ENCODE measurements around the gene NRXN3.

The NRXN3 gene

GRCh38 chr14:79695307-79695706 is 1525.1 kb downstream of the NRXN3 start:
- no CpG with 5 or more reads among the region's 1 CpG for WGBS (ENCODE audit: insufficient coverage)
- Histone ChIP-seq H3K27ac (ENCODE audit: insufficient read depth in 1 of 2, low read depth in 1 of 2, low read length in 2 of 2, poor library complexity in 1 of 2, severe bottlenecking in 2 of 2) (no peak overlapping the region), H3K4me1 (ENCODE audit: control extremely low read depth in 1 of 4, control insufficient read depth in 4 of 4, insufficient read depth in 4 of 4, low read length in 3 of 4) (no peaks in the 10 kb centered on the region), H3K4me3 (ENCODE audit: control insufficient read depth in 1 of 7, extremely low read depth in 1 of 7, insufficient read depth in 4 of 7, low read depth in 2 of 7, low read length in 6 of 7) (no peak overlapping the region), H3K27me3 (replicated peaks in 2 of 5; ENCODE audit: control insufficient read depth in 4 of 5, insufficient read depth in 5 of 5, low read length in 4 of 5) (no peaks in the 10 kb centered on the region), H3K36me3 (ENCODE audit: control insufficient read depth in 4 of 4, insufficient read depth in 4 of 4, low read length in 3 of 4) (no peaks in the 10 kb centered on the region), H3K9me3 (ENCODE audit: control extremely low read depth in 1 of 5, control insufficient read depth in 4 of 5, insufficient read depth in 2 of 5, low read depth in 1 of 5, low read length in 4 of 5) (no peaks in the 10 kb centered on the region)
- ChIA-PET POLR2A (no interaction called here), CTCF (interaction anchor here (1.4 kb wide), 1 partner anchor 9 kb away, joined by 3 read pairs; no protein-coding TSS in a partner anchor)
- DNase-seq, result no peak

- H3K4me3 ChIP-seq (ENCODE audit: control insufficient read depth in 1 of 7, extremely low read depth in 1 of 7, insufficient read depth in 4 of 7, low read depth in 2 of 7, low read length in 6 of 7), result no peak overlapping the region
- no peak overlapping the region for H3K27ac ChIP-seq (ENCODE audit: insufficient read depth in 1 of 2, low read depth in 1 of 2, low read length in 2 of 2, poor library complexity in 1 of 2, severe bottlenecking in 2 of 2)
- WGBS (ENCODE audit: insufficient coverage), result no CpG with 5 or more reads among the region's 1 CpG
- H3K9me3 ChIP-seq (ENCODE audit: control extremely low read depth in 1 of 5, control insufficient read depth in 4 of 5, insufficient read depth in 2 of 5, low read depth in 1 of 5, low read length in 4 of 5), result no peaks in the 10 kb centered on the region
- no peak for DNase-seq
- CTCF ChIA-PET, result no interaction called here
- no peaks in the 10 kb centered on the region for H3K36me3 ChIP-seq (ENCODE audit: control insufficient read depth in 4 of 4, insufficient read depth in 4 of 4, low read length in 3 of 4)
- H3K27me3 ChIP-seq (replicated peaks in 2 of 5; ENCODE audit: control insufficient read depth in 4 of 5, insufficient read depth in 5 of 5, low read length in 4 of 5), result no peaks in the 10 kb centered on the region
- no peaks in the 10 kb centered on the region for H3K4me1 ChIP-seq (ENCODE audit: control extremely low read depth in 1 of 4, control insufficient read depth in 4 of 4, insufficient read depth in 4 of 4, low read length in 3 of 4)
- POLR2A ChIA-PET, result no interaction called here
Observed at GRCh38 chr14:79698298-79698711, 1528.1 kb downstream of the NRXN3 start.

DNA sequence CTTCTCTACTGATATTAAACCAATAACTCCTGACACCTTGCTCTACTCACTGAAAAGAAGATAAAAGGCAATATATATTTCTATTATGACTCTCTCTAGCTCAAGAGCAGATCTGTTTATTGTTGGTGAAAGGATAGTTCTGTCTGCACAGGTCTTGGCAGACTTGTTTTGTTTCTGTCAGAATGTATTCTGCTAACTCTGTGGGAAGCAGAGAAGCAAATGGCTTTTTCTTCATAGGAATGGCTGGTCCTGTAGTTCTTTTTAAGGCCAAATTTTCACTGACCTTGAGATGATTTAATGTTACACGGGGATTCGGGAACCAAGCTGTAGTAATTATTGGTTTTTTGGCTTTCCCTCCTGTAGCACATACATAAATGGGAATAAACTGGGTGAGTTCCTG is 1529.0 kb downstream of the NRXN3 start:
- Histone ChIP-seq H3K27ac (ENCODE audit: insufficient read depth in 1 of 2, low read depth in 1 of 2, low read length in 2 of 2, poor library complexity in 1 of 2, severe bottlenecking in 2 of 2) (no peak overlapping the region), H3K36me3 (ENCODE audit: control insufficient read depth in 4 of 4, insufficient read depth in 4 of 4, low read length in 3 of 4) (no peaks in the 10 kb centered on the region), H3K4me1 (ENCODE audit: control extremely low read depth in 1 of 4, control insufficient read depth in 4 of 4, insufficient read depth in 4 of 4, low read length in 3 of 4) (no peaks in the 10 kb centered on the region), H3K4me3 (ENCODE audit: control insufficient read depth in 1 of 7, extremely low read depth in 1 of 7, insufficient read depth in 4 of 7, low read depth in 2 of 7, low read length in 6 of 7) (no peak overlapping the region), H3K9me3 (ENCODE audit: control extremely low read depth in 1 of 5, control insufficient read depth in 4 of 5, insufficient read depth in 2 of 5, low read depth in 1 of 5, low read length in 4 of 5) (no peaks in the 10 kb centered on the region), H3K27me3 (replicated peaks in 2 of 5; ENCODE audit: control insufficient read depth in 4 of 5, insufficient read depth in 5 of 5, low read length in 4 of 5) (no peaks in the 10 kb centered on the region)
- WGBS (ENCODE audit: insufficient coverage), result 90% methylated on average over 2 of the region's 2 CpGs
- DNase-seq, result no peak
- ChIA-PET POLR2A (no interaction called here), CTCF (no interaction called here)

DNA sequence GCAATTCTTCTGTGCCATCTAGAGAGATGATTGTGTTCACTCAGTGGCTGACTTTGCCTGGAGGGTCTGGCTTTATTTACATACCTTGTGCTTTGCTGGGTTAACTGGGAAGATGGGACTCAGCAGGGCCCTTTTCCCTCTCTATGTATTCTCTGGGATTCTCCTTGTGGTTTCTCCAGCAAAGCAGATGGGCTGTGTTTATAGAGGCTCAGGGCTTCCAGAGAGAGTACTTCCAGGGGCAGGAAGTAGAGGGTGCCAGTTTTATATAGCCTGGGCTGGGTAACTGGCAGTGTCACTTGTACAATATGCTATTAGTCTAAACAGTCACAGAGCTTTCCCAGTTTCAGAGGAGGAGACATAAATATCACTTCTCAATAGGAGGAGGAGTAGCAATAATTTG is 1531.2 kb downstream of the NRXN3 start:
- no peaks in the 10 kb centered on the region for H3K36me3 ChIP-seq (ENCODE audit: control insufficient read depth in 4 of 4, insufficient read depth in 4 of 4, low read length in 3 of 4)
- H3K9me3 ChIP-seq (ENCODE audit: control extremely low read depth in 1 of 5, control insufficient read depth in 4 of 5, insufficient read depth in 2 of 5, low read depth in 1 of 5, low read length in 4 of 5), result no peaks in the 10 kb centered on the region
- POLR2A ChIA-PET, result no interaction called here
- H3K4me3 ChIP-seq (ENCODE audit: control insufficient read depth in 1 of 7, extremely low read depth in 1 of 7, insufficient read depth in 4 of 7, low read depth in 2 of 7, low read length in 6 of 7), result no peak overlapping the region
- no peaks in the 10 kb centered on the region for H3K4me1 ChIP-seq (ENCODE audit: control extremely low read depth in 1 of 4, control insufficient read depth in 4 of 4, insufficient read depth in 4 of 4, low read length in 3 of 4)
- DNase-seq, result no peak
- no peak overlapping the region for H3K27ac ChIP-seq (ENCODE audit: insufficient read depth in 1 of 2, low read depth in 1 of 2, low read length in 2 of 2, poor library complexity in 1 of 2, severe bottlenecking in 2 of 2)
- no peaks in the 10 kb centered on the region for H3K27me3 ChIP-seq (replicated peaks in 2 of 5; ENCODE audit: control insufficient read depth in 4 of 5, insufficient read depth in 5 of 5, low read length in 4 of 5)
- CTCF ChIA-PET, result no interaction called here

DNA sequence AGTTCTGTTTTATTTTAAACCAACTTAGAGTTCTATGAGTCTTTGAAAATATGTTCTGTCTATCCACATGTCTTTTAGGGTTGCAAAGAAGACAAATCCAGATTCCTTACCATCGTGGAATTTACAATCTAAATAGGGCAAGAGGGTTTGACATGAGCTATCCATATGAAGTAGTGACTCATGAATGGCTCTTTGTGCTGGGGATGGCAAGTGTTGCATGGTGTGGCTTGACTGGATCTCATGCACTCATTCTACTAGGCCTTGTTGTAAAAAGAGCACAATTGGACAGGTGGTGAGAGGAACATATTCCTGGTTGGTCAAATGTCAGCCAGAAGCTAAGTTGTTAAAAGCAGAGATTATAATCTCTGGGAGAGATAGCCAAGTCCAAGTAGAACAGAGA is 1532.0 kb downstream of the NRXN3 start:
- CTCF ChIA-PET, result no interaction called here
- Histone ChIP-seq H3K4me3 (ENCODE audit: control insufficient read depth in 1 of 7, extremely low read depth in 1 of 7, insufficient read depth in 4 of 7, low read depth in 2 of 7, low read length in 6 of 7) (no peak overlapping the region), H3K27ac (ENCODE audit: insufficient read depth in 1 of 2, low read depth in 1 of 2, low read length in 2 of 2, poor library complexity in 1 of 2, severe bottlenecking in 2 of 2) (no peak overlapping the region), H3K27me3 (replicated peaks in 2 of 5; ENCODE audit: control insufficient read depth in 4 of 5, insufficient read depth in 5 of 5, low read length in 4 of 5) (no peaks in the 10 kb centered on the region), H3K36me3 (ENCODE audit: control insufficient read depth in 4 of 4, insufficient read depth in 4 of 4, low read length in 3 of 4) (no peaks in the 10 kb centered on the region), H3K9me3 (ENCODE audit: control extremely low read depth in 1 of 5, control insufficient read depth in 4 of 5, insufficient read depth in 2 of 5, low read depth in 1 of 5, low read length in 4 of 5) (no peaks in the 10 kb centered on the region), H3K4me1 (ENCODE audit: control extremely low read depth in 1 of 4, control insufficient read depth in 4 of 4, insufficient read depth in 4 of 4, low read length in 3 of 4) (no peaks in the 10 kb centered on the region)
- POLR2A ChIA-PET, result no interaction called here
- no peak for DNase-seq
- WGBS (ENCODE audit: insufficient coverage), result no CpG with 5 or more reads among the region's 1 CpG

- Histone ChIP-seq H3K9me3 (ENCODE audit: control extremely low read depth in 1 of 5, control insufficient read depth in 4 of 5, insufficient read depth in 2 of 5, low read depth in 1 of 5, low read length in 4 of 5) (no peaks in the 10 kb centered on the region), H3K27ac (ENCODE audit: insufficient read depth in 1 of 2, low read depth in 1 of 2, low read length in 2 of 2, poor library complexity in 1 of 2, severe bottlenecking in 2 of 2) (no peak overlapping the region), H3K4me3 (ENCODE audit: control insufficient read depth in 1 of 7, extremely low read depth in 1 of 7, insufficient read depth in 4 of 7, low read depth in 2 of 7, low read length in 6 of 7) (no peak overlapping the region), H3K27me3 (replicated peaks in 2 of 5; ENCODE audit: control insufficient read depth in 4 of 5, insufficient read depth in 5 of 5, low read length in 4 of 5) (no peaks in the 10 kb centered on the region), H3K4me1 (ENCODE audit: control extremely low read depth in 1 of 4, control insufficient read depth in 4 of 4, insufficient read depth in 4 of 4, low read length in 3 of 4) (no peaks in the 10 kb centered on the region), H3K36me3 (ENCODE audit: control insufficient read depth in 4 of 4, insufficient read depth in 4 of 4, low read length in 3 of 4) (no peaks in the 10 kb centered on the region)
- WGBS (ENCODE audit: insufficient coverage), result 100% methylated on average over 6 of the region's 7 CpGs
- DNase-seq, result no peak
- POLR2A ChIA-PET, result no interaction called here
- CTCF ChIA-PET, result no interaction called here
Observed at GRCh38 chr14:79703209-79703608, 1533.0 kb downstream of the NRXN3 start.

GRCh38 chr14:79704041-79704807 is 1534.1 kb downstream of the NRXN3 start:
- ChIA-PET CTCF (interaction anchor here (0.6 to 0.8 kb wide), 2 partner anchors 9 to 25 kb away, joined by 3 read pairs; no protein-coding TSS in a partner anchor), POLR2A (no interaction called here)
- no peaks in the 10 kb centered on the region for H3K36me3 ChIP-seq (ENCODE audit: control insufficient read depth in 4 of 4, insufficient read depth in 4 of 4, low read length in 3 of 4)
- H3K9me3 ChIP-seq (ENCODE audit: control extremely low read depth in 1 of 5, control insufficient read depth in 4 of 5, insufficient read depth in 2 of 5, low read depth in 1 of 5, low read length in 4 of 5), result no peaks in the 10 kb centered on the region
- no peak for DNase-seq
- no peaks in the 10 kb centered on the region for H3K4me1 ChIP-seq (ENCODE audit: control extremely low read depth in 1 of 4, control insufficient read depth in 4 of 4, insufficient read depth in 4 of 4, low read length in 3 of 4)
- no peak overlapping the region for H3K27ac ChIP-seq (ENCODE audit: insufficient read depth in 1 of 2, low read depth in 1 of 2, low read length in 2 of 2, poor library complexity in 1 of 2, severe bottlenecking in 2 of 2)
- WGBS (ENCODE audit: insufficient coverage), result 66% methylated on average over 3 of the region's 6 CpGs
- H3K27me3 ChIP-seq (replicated peaks in 2 of 5; ENCODE audit: control insufficient read depth in 4 of 5, insufficient read depth in 5 of 5, low read length in 4 of 5), result no peaks in the 10 kb centered on the region
- H3K4me3 ChIP-seq (ENCODE audit: control insufficient read depth in 1 of 7, extremely low read depth in 1 of 7, insufficient read depth in 4 of 7, low read depth in 2 of 7, low read length in 6 of 7), result no peak overlapping the region

Measured in common myeloid progenitor, CD34-positive (primary cell).